Measurements from ENCODE around the gene LRTM1.

- no peak for TF ChIP-seq GABPA (IDR thresholded peaks at IDR 0.05; ENCODE audit: low read depth)
- no peak for TF ChIP-seq CTCF (IDR thresholded peaks at IDR 0.05; ENCODE audit: insufficient read depth, low read length)
- TF ChIP-seq REST (IDR thresholded peaks at IDR 0.05; ENCODE audit: insufficient replicate concordance, low read depth) = no peak
- no peak for TF ChIP-seq POLR2AphosphoS5 (IDR thresholded peaks at IDR 0.05; ENCODE audit: low read depth)
- TF ChIP-seq SPI1 (IDR thresholded peaks at IDR 0.05; ENCODE audit: borderline replicate concordance, low read depth) = no peak
These were observed 21.7 kb upstream of the LRTM1 start for GRCh38 chr3:54949491-54950044.
